Medulla oblongata (tissue), 1 donor: Measurements from ENCODE around the gene NPW.

Experiments used
- DNase-seq: peaks from one replicate; pipeline ENCODE4 v3.0.0-alpha.2; 2015; ENCODE audit errors: extremely low spot score

NPW gene

GRCh38 chr16:1984347-1985225 lies 35.0 kb upstream of the NPW start:
- no peak for DNase-seq

- no peak for DNase-seq
Measured at GRCh38 chr16:1985466-1986150, 34.0 kb upstream of the NPW start.

- no peak for DNase-seq
Measured at GRCh38 chr16:1987198-1987597, 32.4 kb upstream of the NPW start.

DNA sequence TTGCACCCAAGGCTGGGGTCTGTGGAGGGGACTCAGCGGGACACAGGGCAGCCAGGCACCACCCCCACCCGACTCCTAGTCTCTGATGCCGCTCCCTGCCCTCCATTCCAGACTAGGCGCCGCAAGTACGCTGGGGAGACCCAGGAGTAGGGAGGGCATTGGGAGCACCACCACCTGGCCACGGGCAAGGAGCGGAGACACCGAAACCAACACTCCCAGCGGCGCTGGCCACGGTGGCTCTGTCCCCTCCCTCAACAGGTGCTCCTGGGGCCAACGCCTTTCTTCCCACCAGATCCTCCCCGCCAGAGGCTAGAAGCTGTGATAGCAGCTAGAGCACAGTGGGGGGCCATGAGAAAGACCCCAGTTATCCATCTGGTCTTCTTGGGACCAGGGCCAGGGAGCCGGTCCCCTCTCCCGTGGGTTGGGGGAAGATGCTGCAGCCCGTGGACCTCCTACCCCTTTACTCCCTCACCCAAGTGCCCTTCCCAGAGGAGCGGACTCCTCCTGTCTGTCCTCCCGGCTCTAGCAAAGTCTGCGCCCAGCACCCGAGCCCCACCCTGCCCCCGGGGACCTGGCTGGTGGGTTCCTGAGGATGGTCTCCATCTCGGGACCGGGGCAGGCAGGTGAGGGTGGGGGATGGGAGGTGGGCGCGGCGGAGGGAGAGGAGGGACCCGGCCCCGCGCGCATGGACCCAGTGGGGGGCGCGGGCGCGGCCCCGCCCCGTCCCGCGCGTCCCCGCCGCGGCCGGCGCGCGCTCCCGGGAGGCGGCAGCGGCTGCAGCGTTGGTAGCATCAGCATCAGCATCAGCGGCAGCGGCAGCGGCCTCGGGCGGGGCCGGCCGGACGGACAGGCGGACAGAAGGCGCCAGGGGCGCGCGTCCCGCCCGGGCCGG lies 30.1 kb upstream of the NPW start, which contains the start of gene SYNGR3:
SYNGR3 (plus strand) TSS at position 762 of the 892 bp plus-strand sequence. CDS start 133 bp downstream, outside the sequence.
- no peak for DNase-seq

DNA sequence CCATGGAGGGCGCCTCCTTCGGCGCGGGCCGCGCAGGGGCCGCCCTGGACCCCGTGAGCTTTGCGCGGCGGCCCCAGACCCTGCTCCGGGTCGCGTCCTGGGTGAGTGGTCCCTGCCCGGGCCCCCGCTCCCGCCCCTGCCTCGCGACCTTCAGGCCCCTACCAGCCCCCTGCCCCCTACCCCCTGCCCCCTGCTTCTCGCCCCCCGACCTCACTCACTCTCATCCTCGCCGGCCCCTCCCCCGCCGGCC lies 29.6 kb upstream of the NPW start:
- no peak for DNase-seq

DNA sequence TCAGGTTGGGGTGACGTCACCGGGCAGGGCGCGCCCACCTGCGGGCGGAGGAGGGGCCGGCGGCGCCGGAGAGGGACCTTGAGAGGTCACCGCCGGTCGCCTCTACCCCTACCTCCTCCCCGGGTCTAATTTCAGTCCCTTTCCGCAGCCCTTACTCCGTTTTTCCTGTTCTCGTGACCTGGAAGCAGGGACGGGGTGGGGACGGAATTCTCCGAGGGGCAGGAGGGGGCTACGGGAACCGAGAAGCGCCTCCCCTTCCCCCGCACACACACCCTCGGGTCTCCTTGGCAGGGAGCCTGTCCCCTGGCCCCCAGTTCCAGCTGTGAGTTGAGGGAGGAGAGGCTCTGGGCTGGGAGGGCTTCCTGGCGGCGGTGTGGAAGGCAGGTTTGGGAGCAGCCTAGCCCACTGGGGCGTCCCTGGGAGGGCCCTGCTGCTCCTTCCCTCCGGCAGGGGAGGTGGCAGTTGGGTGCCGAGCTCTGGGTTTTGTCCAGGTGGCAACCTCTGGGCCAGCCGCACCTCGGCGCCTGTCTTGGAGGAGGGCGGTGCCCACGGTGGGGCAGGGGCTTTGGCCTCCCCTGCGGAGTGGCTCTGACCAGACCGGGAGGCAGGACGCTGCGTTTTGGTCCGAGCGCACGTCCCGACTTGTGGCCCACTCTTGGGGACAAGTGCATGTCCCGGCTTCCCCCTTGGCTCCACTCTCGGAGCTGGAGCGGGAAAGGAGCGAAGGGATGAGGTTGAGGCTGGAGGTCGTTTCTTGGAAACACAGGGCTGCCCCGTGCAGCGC lies 29.0 kb upstream of the NPW start:
- no peak for DNase-seq

- DNase-seq: no peak
Measured at GRCh38 chr16:1991135-1991551, 28.4 kb upstream of the NPW start.

DNA sequence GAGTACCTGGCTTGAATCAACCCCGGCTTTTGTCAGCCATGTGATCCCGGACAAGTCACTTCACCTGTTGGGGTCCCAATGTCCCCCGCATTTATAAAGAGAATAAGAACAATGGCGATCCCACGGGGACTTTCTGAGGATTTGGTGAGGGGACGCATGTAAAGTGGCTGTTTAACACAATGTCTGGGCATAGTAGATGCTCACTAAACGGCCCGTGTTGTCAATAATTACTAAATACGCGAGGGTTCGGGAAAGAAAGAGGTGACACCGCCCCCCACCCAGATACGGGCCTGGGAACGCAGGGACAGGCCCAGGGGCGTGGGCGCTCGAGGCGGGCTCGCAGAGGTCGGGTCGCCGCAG lies 28.0 kb upstream of the NPW start:
- no peak for DNase-seq

DNA sequence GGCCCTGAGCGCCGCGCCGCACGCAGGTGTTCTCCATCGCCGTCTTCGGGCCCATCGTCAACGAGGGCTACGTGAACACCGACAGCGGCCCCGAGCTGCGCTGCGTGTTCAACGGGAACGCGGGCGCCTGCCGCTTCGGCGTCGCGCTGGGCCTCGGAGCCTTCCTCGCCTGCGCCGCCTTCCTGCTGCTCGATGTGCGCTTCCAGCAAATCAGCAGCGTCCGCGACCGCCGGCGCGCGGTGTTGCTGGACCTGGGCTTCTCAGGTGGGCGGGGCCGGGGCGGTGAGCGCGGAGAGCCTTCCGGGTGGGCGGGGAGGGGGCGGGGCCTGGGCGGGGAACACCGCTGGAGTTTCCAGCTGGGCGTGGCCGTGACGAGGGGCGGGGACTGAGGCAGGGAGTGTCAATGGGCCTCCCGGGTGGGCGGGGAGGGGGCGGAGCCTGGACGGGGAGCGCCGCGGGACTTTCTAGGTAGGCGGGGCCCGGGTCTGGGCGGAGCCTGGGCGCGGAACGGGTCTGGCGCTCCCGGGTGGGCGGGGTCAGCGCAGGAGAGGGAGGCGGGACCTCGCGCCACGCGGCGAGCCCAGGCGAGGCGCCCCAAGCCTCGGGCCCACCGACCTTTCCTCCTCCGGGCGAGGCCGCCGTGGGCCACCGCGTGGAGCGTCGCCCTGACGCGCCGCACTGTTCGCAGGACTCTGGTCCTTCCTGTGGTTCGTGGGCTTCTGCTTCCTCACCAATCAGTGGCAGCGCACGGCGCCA lies 27.5 kb upstream of the NPW start:
- peak; percentile 79 for DNase-seq

GRCh38 chr16:1992704-1993317 lies 26.8 kb upstream of the NPW start:
- no peak for DNase-seq

GRCh38 chr16:1993731-1994131 lies 25.9 kb upstream of the NPW start:
- no peak for DNase-seq

GRCh38 chr16:1997494-1998359 lies 21.9 kb upstream of the NPW start:
- DNase-seq: no peak

GRCh38 chr16:1998360-1998835 lies 21.2 kb upstream of the NPW start:
- DNase-seq: no peak

GRCh38 chr16:1998852-1999801 lies 20.5 kb upstream of the NPW start:
- no peak for DNase-seq

- no peak for DNase-seq
Measured at GRCh38 chr16:1999866-2000514, 19.6 kb upstream of the NPW start.

DNA sequence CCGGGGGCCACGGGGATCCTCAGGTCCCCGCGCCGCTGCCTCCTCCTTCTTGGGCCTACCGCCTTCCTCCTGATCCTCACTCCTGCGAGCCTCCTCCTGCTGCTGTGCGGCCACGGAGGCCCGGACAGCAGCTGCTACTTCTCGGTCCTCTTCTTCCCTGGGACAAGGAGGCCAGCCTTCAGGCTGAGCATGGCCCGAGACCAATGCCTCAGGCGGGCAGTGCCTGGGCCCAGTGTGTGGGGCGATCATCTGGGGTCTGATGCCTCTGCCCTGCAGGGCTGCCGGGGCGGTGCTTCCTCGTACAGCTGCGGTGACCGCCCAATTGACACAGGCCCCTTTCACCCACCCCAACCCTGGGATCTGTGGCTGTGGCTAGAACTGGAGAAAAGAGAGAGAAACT lies 18.6 kb upstream of the NPW start:
- DNase-seq: no peak

- DNase-seq: no peak
Measured at GRCh38 chr16:2001456-2002355, 17.9 kb upstream of the NPW start.
